Progenitor cell of endocrine pancreas (in vitro differentiated cells): Measurements from ENCODE around the gene WNT7A. TPM values are rescaled to one million over a fixed set of nuclear protein-coding genes. Genes with fewer than 3 reads are reported as not detected.

Experiments used
- DNase-seq: peaks from one replicate; pipeline ENCODE4 v3.0.0; 2021; ENCODE audit warnings: low spot score; ENCODE audit not compliant: unreplicated experiment
- H3K27ac Mint-ChIP-seq: 2 replicates; pipeline ENCODE4 v1.8.0; 2021; ENCODE audit warnings: mild to moderate bottlenecking, moderate library complexity, mixed read lengths
- H3K27me3 Mint-ChIP-seq: 2 replicates; pipeline ENCODE4 v1.8.0; 2021; ENCODE audit warnings: mixed read lengths
- H3K36me3 Mint-ChIP-seq: 2 replicates; pipeline ENCODE4 v1.8.0; 2022; ENCODE audit warnings: mixed read lengths; ENCODE audit not compliant: insufficient read depth
- H3K4me1 Mint-ChIP-seq: 2 replicates; pipeline ENCODE4 v1.8.0; 2021; ENCODE audit warnings: low read depth, mixed read lengths
- H3K4me3 Mint-ChIP-seq: 2 replicates; pipeline ENCODE4 v1.8.0; 2021; ENCODE audit warnings: low read depth, mild to moderate bottlenecking, moderate library complexity, mixed read lengths
- H3K9me3 Mint-ChIP-seq: 2 replicates; pipeline ENCODE4 v1.8.0; 2021; ENCODE audit warnings: low read depth, mixed read lengths
- total RNA-seq: library from RNA; stranded (reverse); gene quantifications from 2 replicates; pipeline ENCODE4 v1.2.1, GENCODE V29; 2021
- TF ChIP-seq, protein P1 (sequence below): fragments of 200-600 bp; sonication (generic); IDR thresholded peaks from one replicate; pipeline ENCODE4 v1.5.0; 2021; ENCODE audit warnings: antibody characterized with exemption, mild to moderate bottlenecking; ENCODE audit not compliant: unreplicated experiment

WNT7A gene
- total RNA-seq, 1 donor from 2014 or later = not detected

DNA sequence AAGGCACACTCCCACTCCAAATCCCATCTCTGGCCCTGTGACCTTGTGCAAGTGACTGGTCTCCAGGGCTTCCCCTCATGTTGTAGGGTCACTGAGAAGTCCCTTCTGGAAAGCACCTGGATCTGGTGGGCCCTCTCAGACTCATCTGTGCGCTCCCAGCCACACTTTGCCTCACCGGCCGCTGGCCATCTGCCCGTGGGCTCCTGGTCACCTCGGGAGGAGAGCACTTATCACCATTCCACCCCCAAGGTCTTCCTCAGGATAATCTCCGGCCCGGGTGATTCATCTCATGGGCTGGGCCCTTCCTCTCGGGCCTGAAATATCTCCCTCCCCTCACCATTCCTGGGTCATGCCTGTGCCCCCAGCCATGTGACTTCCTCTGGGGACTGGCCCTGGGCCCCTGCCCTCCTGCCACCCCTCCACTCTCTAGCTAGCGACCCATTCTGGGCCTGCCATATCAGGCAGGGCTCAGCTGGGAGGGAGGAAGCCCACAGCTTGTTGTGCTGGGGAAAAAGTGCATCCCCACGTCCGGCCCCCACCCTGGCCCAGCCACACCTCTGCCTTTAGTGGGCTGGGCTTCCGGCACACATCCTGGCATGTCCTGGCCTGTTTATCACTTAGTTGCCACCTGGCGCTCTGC is 10.6 kb upstream of the WNT7A start:
- H3K4me3 Mint-ChIP-seq = no peak overlapping the region
- H3K4me1 Mint-ChIP-seq = peaks cover under 1% of the 10 kb centered on the region
- no peak for DNase-seq
- H3K36me3 Mint-ChIP-seq = no peaks in the 10 kb centered on the region
- no peak overlapping the region for H3K27ac Mint-ChIP-seq
- peaks cover 51% of the 10 kb centered on the region for H3K27me3 Mint-ChIP-seq
- no peaks in the 10 kb centered on the region for H3K9me3 Mint-ChIP-seq
- TF ChIP-seq, protein P1, sequence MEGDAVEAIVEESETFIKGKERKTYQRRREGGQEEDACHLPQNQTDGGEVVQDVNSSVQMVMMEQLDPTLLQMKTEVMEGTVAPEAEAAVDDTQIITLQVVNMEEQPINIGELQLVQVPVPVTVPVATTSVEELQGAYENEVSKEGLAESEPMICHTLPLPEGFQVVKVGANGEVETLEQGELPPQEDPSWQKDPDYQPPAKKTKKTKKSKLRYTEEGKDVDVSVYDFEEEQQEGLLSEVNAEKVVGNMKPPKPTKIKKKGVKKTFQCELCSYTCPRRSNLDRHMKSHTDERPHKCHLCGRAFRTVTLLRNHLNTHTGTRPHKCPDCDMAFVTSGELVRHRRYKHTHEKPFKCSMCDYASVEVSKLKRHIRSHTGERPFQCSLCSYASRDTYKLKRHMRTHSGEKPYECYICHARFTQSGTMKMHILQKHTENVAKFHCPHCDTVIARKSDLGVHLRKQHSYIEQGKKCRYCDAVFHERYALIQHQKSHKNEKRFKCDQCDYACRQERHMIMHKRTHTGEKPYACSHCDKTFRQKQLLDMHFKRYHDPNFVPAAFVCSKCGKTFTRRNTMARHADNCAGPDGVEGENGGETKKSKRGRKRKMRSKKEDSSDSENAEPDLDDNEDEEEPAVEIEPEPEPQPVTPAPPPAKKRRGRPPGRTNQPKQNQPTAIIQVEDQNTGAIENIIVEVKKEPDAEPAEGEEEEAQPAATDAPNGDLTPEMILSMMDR = no peak

DNA sequence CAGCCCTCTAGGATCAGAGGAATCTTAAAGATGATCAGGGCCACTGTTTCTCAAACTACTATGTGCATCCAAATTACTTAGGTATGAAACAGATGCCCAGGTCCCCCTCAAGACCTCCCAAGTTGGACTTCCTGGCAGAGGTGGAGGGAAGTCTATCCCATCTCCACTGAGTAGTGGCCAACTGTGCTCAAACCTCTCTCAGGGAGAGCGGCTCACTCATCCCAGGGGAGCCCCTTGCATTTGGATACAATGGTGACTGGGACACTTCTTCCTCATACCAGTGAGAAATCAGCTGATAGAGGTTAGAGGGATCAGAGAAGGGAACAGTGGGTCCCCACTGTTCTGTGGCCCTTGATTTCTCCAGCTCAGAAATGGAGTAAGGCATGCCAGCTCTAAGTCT is 8.7 kb upstream of the WNT7A start:
- DNase-seq = no peak

DNA sequence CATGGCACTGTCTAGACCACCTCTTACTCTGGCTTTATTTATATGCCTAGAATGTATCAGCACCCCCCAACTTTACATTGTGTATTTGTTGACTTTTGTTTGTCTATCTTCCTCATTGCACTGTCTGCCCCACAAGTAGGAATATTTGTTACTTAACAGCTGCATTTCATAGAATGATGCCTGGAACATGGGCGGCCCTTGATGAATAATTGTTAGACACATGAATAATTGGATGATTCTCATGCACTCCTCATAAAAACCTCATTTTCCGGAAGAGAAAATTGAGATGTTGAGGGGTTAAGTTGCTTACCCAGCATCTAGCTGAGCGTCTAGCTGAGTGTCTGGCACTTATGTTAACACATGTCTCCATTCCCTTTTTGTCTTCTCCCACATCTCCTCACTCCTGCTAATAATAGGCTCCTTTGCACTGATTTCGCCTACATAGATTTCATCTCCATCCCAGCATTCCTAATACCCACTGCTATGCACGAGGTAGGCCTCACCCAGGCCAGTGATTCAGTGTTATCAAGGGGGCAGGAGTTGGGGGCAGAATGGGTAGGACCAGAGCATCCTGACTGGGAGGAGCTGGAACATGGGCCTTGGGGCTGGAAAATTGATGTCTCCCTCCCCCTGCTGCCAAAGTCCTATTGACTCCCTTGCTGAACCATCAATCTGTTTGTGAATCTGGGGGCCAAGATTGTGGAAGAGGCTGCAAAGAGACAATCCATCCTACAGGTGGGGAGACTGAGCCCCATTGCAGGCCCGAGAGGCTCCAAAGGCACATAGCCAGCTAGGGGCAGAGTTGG is 7.8 kb upstream of the WNT7A start:
- TF ChIP-seq, protein P1 = no peak
- H3K4me3 Mint-ChIP-seq = no peak overlapping the region
- peaks cover 63% of the 10 kb centered on the region for H3K27me3 Mint-ChIP-seq
- H3K27ac Mint-ChIP-seq = no peak overlapping the region
- H3K4me1 Mint-ChIP-seq = no peaks in the 10 kb centered on the region
- H3K36me3 Mint-ChIP-seq = no peaks in the 10 kb centered on the region
- H3K9me3 Mint-ChIP-seq = no peaks in the 10 kb centered on the region
- DNase-seq = no peak

More for the DNA sequence above, 8.7 kb upstream of the WNT7A start:
- H3K36me3 Mint-ChIP-seq = no peaks in the 10 kb centered on the region
- no peaks in the 10 kb centered on the region for H3K4me1 Mint-ChIP-seq
- no peak overlapping the region for H3K27ac Mint-ChIP-seq
- H3K27me3 Mint-ChIP-seq = peaks cover 55% of the 10 kb centered on the region
- no peak overlapping the region for H3K4me3 Mint-ChIP-seq
- no peaks in the 10 kb centered on the region for H3K9me3 Mint-ChIP-seq
- TF ChIP-seq, protein P1 = no peak

DNA sequence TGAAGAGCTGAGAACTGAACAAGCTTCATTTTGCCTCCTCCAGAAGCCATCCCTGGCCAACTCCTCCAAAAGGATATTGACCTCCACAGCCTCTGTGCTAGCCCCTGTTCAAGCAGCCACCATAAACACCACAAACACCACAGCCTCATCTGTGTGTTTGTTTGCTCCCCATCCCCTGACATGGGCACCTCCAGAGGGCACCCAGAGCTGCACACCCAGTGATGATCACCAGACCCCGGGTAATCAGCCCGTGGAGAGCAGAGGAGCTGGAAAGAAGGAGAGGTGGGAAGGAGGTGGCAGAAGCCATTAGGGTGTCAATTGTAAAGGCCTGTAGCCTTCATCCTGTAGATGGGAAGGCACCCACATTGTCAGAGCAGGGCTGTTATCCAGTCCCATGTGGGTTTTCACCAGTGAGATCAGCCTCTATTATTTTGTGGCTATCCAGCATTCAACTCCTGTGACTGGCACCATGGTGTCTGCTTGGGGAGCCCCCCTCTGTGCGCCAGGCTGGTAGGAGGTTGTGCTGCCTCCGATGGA is 6.8 kb upstream of the WNT7A start:
- DNase-seq = no peak

DNA sequence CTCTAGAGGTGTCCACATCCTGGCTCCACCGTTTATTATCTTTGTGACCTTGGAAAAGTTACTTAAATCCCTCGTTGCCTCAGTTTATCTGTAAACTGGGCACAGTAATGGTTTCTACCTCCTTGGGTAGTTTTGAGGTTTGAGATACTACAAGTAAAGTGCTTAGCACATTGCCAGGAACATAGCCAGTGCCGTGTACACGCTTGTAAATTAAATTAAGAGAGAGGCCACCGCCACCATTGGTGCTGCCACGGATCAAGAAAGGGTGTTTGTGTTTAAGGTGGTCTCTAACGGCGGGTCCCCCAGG is 5.8 kb upstream of the WNT7A start:
- H3K9me3 Mint-ChIP-seq = no peaks in the 10 kb centered on the region
- no peaks in the 10 kb centered on the region for H3K36me3 Mint-ChIP-seq
- DNase-seq = no peak
- H3K4me3 Mint-ChIP-seq = no peak overlapping the region
- peaks cover 83% of the 10 kb centered on the region for H3K27me3 Mint-ChIP-seq
- H3K4me1 Mint-ChIP-seq = no peaks in the 10 kb centered on the region
- no peak overlapping the region for H3K27ac Mint-ChIP-seq
- TF ChIP-seq, protein P1 = no peak

More for the DNA sequence above, 6.8 kb upstream of the WNT7A start:
- TF ChIP-seq, protein P1 = no peak
- no peaks in the 10 kb centered on the region for H3K4me1 Mint-ChIP-seq
- no peaks in the 10 kb centered on the region for H3K36me3 Mint-ChIP-seq
- no peak overlapping the region for H3K27ac Mint-ChIP-seq
- H3K27me3 Mint-ChIP-seq = peaks cover 73% of the 10 kb centered on the region
- no peaks in the 10 kb centered on the region for H3K9me3 Mint-ChIP-seq
- H3K4me3 Mint-ChIP-seq = no peak overlapping the region
